HG02588 (cell line): Measurements from ENCODE around the gene ACIN1.
A peak's percentile ranks its signal among the peaks of the same experiment; 100 is the strongest.

Experiments
- ATAC-seq: cut with Tn5 transposase; IDR thresholded peaks from one replicate; pipeline ENCODE4 v1.9.1; 2021; ENCODE audit warnings: mild to moderate bottlenecking, moderate library complexity; ENCODE audit not compliant: unreplicated experiment

The ACIN1 gene

GRCh38 chr14:23058654-23059504 lies 36.1 kb downstream of the ACIN1 start:
- ATAC-seq, result no peak

- peak; percentile 53 for ATAC-seq
These were observed 36.9 kb downstream of the ACIN1 start for GRCh38 chr14:23057757-23058653.

GRCh38 chr14:23056956-23057756 lies 37.8 kb downstream of the ACIN1 start, which contains the start of gene CDH24:
CDH24 (minus strand) TSS chr14:23057520; CDS start chr14:23055733, 1,787 bp downstream.
- peak; percentile 49 for ATAC-seq

- ATAC-seq, result peak; percentile 54
These were observed 38.6 kb downstream of the ACIN1 start for GRCh38 chr14:23056145-23056955.

- no peak for ATAC-seq
These were observed 39.3 kb downstream of the ACIN1 start for GRCh38 chr14:23055621-23056144.

- no peak for ATAC-seq
These were observed 39.8 kb downstream of the ACIN1 start for GRCh38 chr14:23055147-23055550.

GRCh38 chr14:23054000-23054811 lies 40.7 kb downstream of the ACIN1 start:
- ATAC-seq, result no peak

- ATAC-seq, result no peak
These were observed 41.5 kb downstream of the ACIN1 start for GRCh38 chr14:23053426-23053825.

- ATAC-seq, result no peak
These were observed 42.3 kb downstream of the ACIN1 start for GRCh38 chr14:23052671-23053070.

GRCh38 chr14:23052182-23052623 lies 42.7 kb downstream of the ACIN1 start:
- no peak for ATAC-seq

GRCh38 chr14:23051141-23052057 lies 43.5 kb downstream of the ACIN1 start:
- ATAC-seq, result no peak

GRCh38 chr14:23049011-23049410 lies 45.9 kb downstream of the ACIN1 start:
- no peak for ATAC-seq

- no peak for ATAC-seq
These were observed 46.9 kb downstream of the ACIN1 start for GRCh38 chr14:23047751-23048693.

- ATAC-seq, result no peak
These were observed 47.8 kb downstream of the ACIN1 start for GRCh38 chr14:23047034-23047634.

GRCh38 chr14:23045419-23046357 lies 49.2 kb downstream of the ACIN1 start:
- no peak for ATAC-seq
